IMR-90 (cell line): ENCODE results near the gene USP10. TPM values are rescaled to one million over a fixed set of nuclear protein-coding genes. Genes with fewer than 3 reads are reported as not detected.
A peak's percentile ranks its signal among the peaks of the same experiment; 100 is the strongest.

ENCODE experiments used
- ATAC-seq: fragments of 200-7000 bp; cut with Tn5 transposase; 2 replicates; pipeline ENCODE4 v1.9.1; 2020; ENCODE audit warnings: low read depth, mild to moderate bottlenecking, moderate library complexity
- BruUV-seq: library from RNA; stranded (reverse); fragments of 400-500 nt; replicated peaks from 2 replicates; lab custom pipeline; 2021; lab: Mats Ljungman, UMichigan
- CTCF ChIA-PET: fragments of 300-600 bp; formaldehyde crosslinking; extraction: SDS; loops from one replicate; lab custom pipeline; 2021; ENCODE audit warnings: antibody characterized with exemption; lab: Yijun Ruan, JAX
- POLR2A ChIA-PET: fragments of 300-600 bp; sonication (Branson Sonifier 250); formaldehyde crosslinking; loops from one replicate; lab custom pipeline; 2022; ENCODE audit warnings: antibody characterized with exemption; ENCODE audit not compliant: unreplicated experiment; lab: Charles Lee
- DNase-seq: peaks from one replicate; pipeline ENCODE4 v3.0.0; 2013
- H2AFZ ChIP-seq: replicated peaks from 2 replicates; pipeline ENCODE3; 2013; ENCODE audit warnings: low read length, mild to moderate bottlenecking; ENCODE audit not compliant: poor library complexity
- H2AK5ac ChIP-seq: 2 replicates; pipeline ENCODE4 v1.6.1; 2013; ENCODE audit warnings: low read depth, low read length, inconsistent platforms
- H2AK9ac ChIP-seq: replicated peaks from 2 replicates; pipeline ENCODE3; 2013; ENCODE audit warnings: mild to moderate bottlenecking, low read depth, low read length, moderate library complexity; ENCODE audit not compliant: poor library complexity
- H2BK120ac ChIP-seq: 2 replicates; pipeline ENCODE4 v1.6.1; 2013; ENCODE audit warnings: low read depth, low read length, inconsistent platforms
- H2BK15ac ChIP-seq: 3 replicates; pipeline ENCODE4 v1.6.1; 2013; ENCODE audit warnings: low read depth, low read length, inconsistent platforms
- H2BK20ac ChIP-seq: 2 replicates; pipeline ENCODE4 v1.6.1; 2013; ENCODE audit warnings: low read depth, mild to moderate bottlenecking, inconsistent platforms, low read length, moderate library complexity
- H2BK5ac ChIP-seq: 2 replicates; pipeline ENCODE4 v1.6.1; 2013; ENCODE audit warnings: mild to moderate bottlenecking, low read depth, low read length, inconsistent platforms; ENCODE audit not compliant: poor library complexity, severe bottlenecking
- H3K14ac ChIP-seq: replicated peaks from 2 replicates; pipeline ENCODE4 v1.6.1; 2013; ENCODE audit warnings: low read depth, low read length, inconsistent platforms
- H3K18ac ChIP-seq: 2 replicates; pipeline ENCODE4 v1.6.1; 2013; ENCODE audit warnings: low read depth, low read length, control low read depth
- H3K23ac ChIP-seq: 2 replicates; pipeline ENCODE4 v1.6.1; 2013; ENCODE audit warnings: low read depth, low read length, inconsistent platforms
- H3K27ac ChIP-seq: 2 replicates; pipeline ENCODE4 v1.5.1; 2013; ENCODE audit warnings: mild to moderate bottlenecking, control low read depth, low read length; ENCODE audit not compliant: insufficient read depth
- H3K27me3 ChIP-seq: 2 replicates; pipeline ENCODE4 v1.6.1; 2013; ENCODE audit warnings: low read length; ENCODE audit not compliant: control insufficient read depth, insufficient read depth
- H3K36me3 ChIP-seq: 2 replicates; pipeline ENCODE4 v1.6.1; 2013; ENCODE audit warnings: low read length, mixed read lengths; ENCODE audit not compliant: control insufficient read depth, insufficient read depth
- H3K4ac ChIP-seq: 2 replicates; pipeline ENCODE4 v1.6.1; 2013; ENCODE audit warnings: low read depth, low read length, inconsistent platforms
- H3K4me1 ChIP-seq: 2 replicates; pipeline ENCODE4 v1.6.1; 2013; ENCODE audit warnings: low read length, mixed read lengths; ENCODE audit not compliant: control insufficient read depth, insufficient read depth
- H3K4me2 ChIP-seq: 2 replicates; pipeline ENCODE4 v1.6.1; 2013; ENCODE audit warnings: low read depth, mild to moderate bottlenecking, control low read depth, low read length, moderate library complexity
- H3K4me3 ChIP-seq: 2 replicates; pipeline ENCODE4 v1.5.1; 2013; ENCODE audit warnings: low read depth, mild to moderate bottlenecking, control low read depth, low read length, moderate library complexity; ENCODE audit not compliant: insufficient read depth
- H3K56ac ChIP-seq: 2 replicates; pipeline ENCODE4 v1.6.1; 2013; ENCODE audit warnings: low read length, inconsistent platforms; ENCODE audit not compliant: insufficient read depth; ENCODE audit errors: extremely low read depth
- H3K79me1 ChIP-seq, 2 experiments: 2 replicates each; pipeline ENCODE4 v1.6.1; 2013; ENCODE audit warnings: low read length in 2 of 2, inconsistent platforms in 1 of 2, low read depth in 1 of 2
- H3K9ac ChIP-seq: 2 replicates; pipeline ENCODE4 v1.6.1; 2013; ENCODE audit warnings: low read depth, low read length, control low read depth
- H3K9me1 ChIP-seq: 2 replicates; pipeline ENCODE4 v1.6.1; 2013; ENCODE audit warnings: low read length, inconsistent platforms; ENCODE audit not compliant: insufficient read depth
- H3K9me3 ChIP-seq: 2 replicates; pipeline ENCODE4 v1.6.1; 2013; ENCODE audit warnings: low read length; ENCODE audit not compliant: control insufficient read depth, insufficient read depth
- H4K20me1 ChIP-seq: 2 replicates; pipeline ENCODE4 v1.6.1; 2013; ENCODE audit warnings: low read length, inconsistent platforms; ENCODE audit not compliant: insufficient read depth
- H4K5ac ChIP-seq: 2 replicates; pipeline ENCODE4 v1.6.1; 2013; ENCODE audit warnings: mild to moderate bottlenecking, low read depth, low read length, control low read depth
- H4K8ac ChIP-seq, 2 experiments: 2 replicates each; pipeline ENCODE4 v1.6.1; 2013; ENCODE audit warnings: low read depth in 2 of 2, low read length in 2 of 2, control low read depth in 1 of 2, inconsistent platforms in 1 of 2
- H4K91ac ChIP-seq: 2 replicates; pipeline ENCODE4 v1.6.1; 2013; ENCODE audit warnings: low read depth, low read length, inconsistent platforms; ENCODE audit not compliant: insufficient read depth
- CEBPB ChIP-seq: IDR thresholded peaks from 2 replicates; pipeline ENCODE4 v1.6.1; 2012; ENCODE audit warnings: low read depth, low read length, improper control_type of control experiment
- MAFK ChIP-seq: IDR thresholded peaks from 2 replicates; pipeline ENCODE4 v1.6.1; 2012; ENCODE audit warnings: low read depth, low read length, improper control_type of control experiment
- MAZ ChIP-seq: IDR thresholded peaks from 2 replicates; pipeline ENCODE4 v1.6.1; 2012; ENCODE audit warnings: low read depth, mild to moderate bottlenecking, low read length, improper control_type of control experiment, moderate library complexity, borderline replicate concordance
- MXI1 ChIP-seq: IDR thresholded peaks from 2 replicates; pipeline ENCODE4 v1.6.1; 2012; ENCODE audit warnings: low read depth, mild to moderate bottlenecking, low read length, moderate library complexity, borderline replicate concordance
- NFE2L2 ChIP-seq: fragments of 150-350 bp; IDR thresholded peaks from 2 replicates; pipeline ENCODE4 v1.6.1; 2016; ENCODE audit warnings: low read depth, mild to moderate bottlenecking, low read length
- RAD21 ChIP-seq: IDR thresholded peaks from 2 replicates; pipeline ENCODE4 v1.6.1; 2012; ENCODE audit warnings: low read length, improper control_type of control experiment
- RCOR1 ChIP-seq: IDR thresholded peaks from 2 replicates; pipeline ENCODE4 v1.6.1; 2012; ENCODE audit warnings: mild to moderate bottlenecking, low read length, improper control_type of control experiment; ENCODE audit not compliant: insufficient replicate concordance
- RFX5 ChIP-seq: IDR thresholded peaks from 2 replicates; pipeline ENCODE4 v1.8.0; 2012; ENCODE audit warnings: low read depth, mild to moderate bottlenecking, low read length, moderate library complexity
- WGBS, 2 experiments: methylation state at CpG; one replicate each; pipeline versions ENCODE4 v1.1.5 to v1.1.7; 2013; ENCODE audit warnings: missing lambda C conversion rate in 2 of 2; ENCODE audit not compliant: insufficient read length in 1 of 2; ENCODE audit errors: extremely low coverage in 2 of 2; 5-methylcytosine and 5-hydroxymethylcytosine counted together
- dilution Hi-C: fragments of 300-500 bp; cut with HindIII; formaldehyde crosslinking; loops from one replicate; pipeline ENCODE4 v1.14.3; 2018; ENCODE audit warnings: low sequenced_read_pairs; ENCODE audit not compliant: unreplicated experiment
- in situ Hi-C: fragments of 300-500 bp; cut with MboI; formaldehyde crosslinking; loops from 3 replicates; pipeline ENCODE4 v1.14.3; 2019; ENCODE audit warnings: low sequenced_read_pairs, inconsistent platforms, mixed read lengths
- intact Hi-C: fragments of 100-400 bp; cut with micrococcal nuclease; formaldehyde crosslinking; loops from 2 replicates; pipeline ENCODE4 v1.10.0; 2022
- polyA plus RNA-seq, 3 experiments: library from polyadenylated mRNA; depleted of rRNA; stranded (reverse); fragments of >200 nt; gene quantifications; 2 replicates each; pipeline ENCODE4 v1.2.3, GENCODE V29; 2012; ENCODE audit warnings: low replicate concordance in 1 of 3
- total RNA-seq: library from RNA; depleted of rRNA; stranded (reverse); fragments of >200 nt; gene quantifications from 2 replicates; pipeline ENCODE4 v1.2.3, GENCODE V29; 2012
- TF ChIP-seq, protein P1 (sequence below): conservative IDR thresholded peaks from 2 replicates; pipeline ENCODE4 v1.5.1; 2012; ENCODE audit warnings: mild to moderate bottlenecking, low read depth, low read length, improper control_type of control experiment
- TF ChIP-seq, protein P2 (sequence below): fragments of 150-350 bp; IDR thresholded peaks from 2 replicates; pipeline ENCODE4 v1.6.1; 2016; ENCODE audit warnings: low read depth, mild to moderate bottlenecking, low read length, moderate library complexity, borderline replicate concordance

Gene USP10
- total and polyA plus RNA-seq, 2 of the 4 experiments (the other 2 are of a cell fraction) = 54.3 to 79.0 TPM

DNA sequence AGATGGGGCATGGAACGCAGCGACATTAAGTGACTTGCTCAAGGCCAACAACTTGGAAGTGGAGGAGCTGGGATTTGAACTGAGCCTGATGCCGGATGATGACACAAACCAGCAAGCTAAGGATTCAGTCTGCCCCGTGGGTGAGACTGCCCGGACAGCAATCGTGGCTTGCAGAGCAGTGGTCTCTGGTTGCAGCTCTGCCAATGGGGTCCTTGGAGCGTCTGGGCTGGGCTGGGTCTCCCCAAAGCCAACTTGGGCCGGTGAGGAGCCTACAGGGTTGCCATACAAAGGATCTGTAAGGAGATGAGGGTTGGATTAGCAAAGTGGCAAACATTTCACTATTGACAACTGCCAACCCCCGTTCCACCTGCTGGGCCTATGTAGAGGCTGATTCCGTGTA is 117.4 kb downstream of the USP10 start:
- peaks cover 28% of the 10 kb centered on the region for H3K4me1 ChIP-seq
- H2BK120ac ChIP-seq = no peak overlapping the region
- H2AFZ ChIP-seq = no peak overlapping the region
- H3K36me3 ChIP-seq = no peaks in the 10 kb centered on the region
- TF ChIP-seq, protein P1, sequence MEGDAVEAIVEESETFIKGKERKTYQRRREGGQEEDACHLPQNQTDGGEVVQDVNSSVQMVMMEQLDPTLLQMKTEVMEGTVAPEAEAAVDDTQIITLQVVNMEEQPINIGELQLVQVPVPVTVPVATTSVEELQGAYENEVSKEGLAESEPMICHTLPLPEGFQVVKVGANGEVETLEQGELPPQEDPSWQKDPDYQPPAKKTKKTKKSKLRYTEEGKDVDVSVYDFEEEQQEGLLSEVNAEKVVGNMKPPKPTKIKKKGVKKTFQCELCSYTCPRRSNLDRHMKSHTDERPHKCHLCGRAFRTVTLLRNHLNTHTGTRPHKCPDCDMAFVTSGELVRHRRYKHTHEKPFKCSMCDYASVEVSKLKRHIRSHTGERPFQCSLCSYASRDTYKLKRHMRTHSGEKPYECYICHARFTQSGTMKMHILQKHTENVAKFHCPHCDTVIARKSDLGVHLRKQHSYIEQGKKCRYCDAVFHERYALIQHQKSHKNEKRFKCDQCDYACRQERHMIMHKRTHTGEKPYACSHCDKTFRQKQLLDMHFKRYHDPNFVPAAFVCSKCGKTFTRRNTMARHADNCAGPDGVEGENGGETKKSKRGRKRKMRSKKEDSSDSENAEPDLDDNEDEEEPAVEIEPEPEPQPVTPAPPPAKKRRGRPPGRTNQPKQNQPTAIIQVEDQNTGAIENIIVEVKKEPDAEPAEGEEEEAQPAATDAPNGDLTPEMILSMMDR = no peak
- TF ChIP-seq, protein P2, sequence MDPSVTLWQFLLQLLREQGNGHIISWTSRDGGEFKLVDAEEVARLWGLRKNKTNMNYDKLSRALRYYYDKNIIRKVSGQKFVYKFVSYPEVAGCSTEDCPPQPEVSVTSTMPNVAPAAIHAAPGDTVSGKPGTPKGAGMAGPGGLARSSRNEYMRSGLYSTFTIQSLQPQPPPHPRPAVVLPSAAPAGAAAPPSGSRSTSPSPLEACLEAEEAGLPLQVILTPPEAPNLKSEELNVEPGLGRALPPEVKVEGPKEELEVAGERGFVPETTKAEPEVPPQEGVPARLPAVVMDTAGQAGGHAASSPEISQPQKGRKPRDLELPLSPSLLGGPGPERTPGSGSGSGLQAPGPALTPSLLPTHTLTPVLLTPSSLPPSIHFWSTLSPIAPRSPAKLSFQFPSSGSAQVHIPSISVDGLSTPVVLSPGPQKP = no peak
- no peak for TF ChIP-seq NFE2L2
- TF ChIP-seq RAD21 = no peak
- TF ChIP-seq CEBPB = no peak
- no peak for TF ChIP-seq RCOR1
- TF ChIP-seq MAZ = no peak
- no peak for TF ChIP-seq RFX5
- no peak for TF ChIP-seq MAFK
- no peak for TF ChIP-seq MXI1
- H3K18ac ChIP-seq = no peak overlapping the region
- no peak overlapping the region for H3K4me3 ChIP-seq
- no peak for DNase-seq
- H3K27me3 ChIP-seq = no peaks in the 10 kb centered on the region
- H3K9me1 ChIP-seq = peaks cover 19% of the 10 kb centered on the region
- ChIA-PET POLR2A (no interaction called here), CTCF (no interaction called here)
- no TSS peak for BruUV-seq
- ATAC-seq = no peak
- H3K56ac ChIP-seq = no peak overlapping the region
- no peak overlapping the region for H3K9ac ChIP-seq
- no peak overlapping the region for H3K14ac ChIP-seq
- intact Hi-C loops = no loop called here
- no peak overlapping the region for H2BK15ac ChIP-seq
- peaks cover 22% of the 10 kb centered on the region for H4K20me1 ChIP-seq
- H2AK5ac ChIP-seq = 0 out of 2 replicates have a peak overlapping the region, but pooled peaks have one; percentile 8
- no peak overlapping the region for H4K91ac ChIP-seq
- H3K23ac ChIP-seq = no peak overlapping the region
- in situ Hi-C loops = no loop called here
- dilution Hi-C loops = no loop called here
- no peak overlapping the region for H2BK5ac ChIP-seq
- no peak overlapping the region for H4K5ac ChIP-seq
- no peak overlapping the region for H3K4me2 ChIP-seq
- no peak overlapping the region for H2AK9ac ChIP-seq
- H3K9me3 ChIP-seq = 0 out of 2 replicates have a peak, but pooled peaks cover 4% of the 10 kb centered on the region
- no peak overlapping the region for H3K27ac ChIP-seq
- no peak overlapping the region for H4K8ac ChIP-seq
- WGBS, 2 experiments = 100% methylated on average over 1 of the region's 10 CpGs; no CpG with 5 or more reads in 1 of the 2 experiments
- H3K79me1 ChIP-seq = peaks cover 17 to 24% of the 10 kb centered on the region in 2 experiments; a peak in 3 of 4 replicates
- peak overlapping the region; percentile 13; the same call in 1 of the 2 replicates for H3K4ac ChIP-seq
- H2BK20ac ChIP-seq = no peak overlapping the region
